Neural progenitor cell (in vitro differentiated cells): Measurements from ENCODE around the gene BRD9. TPM values are rescaled to one million over a fixed set of nuclear protein-coding genes. Genes with fewer than 3 reads are reported as not detected.

Source experiments
- DNase-seq: peaks from one replicate; pipeline ENCODE4 v3.0.0-alpha.2; 2016; ENCODE audit warnings: low spot score
- H2AFZ ChIP-seq: fragments of 200-600 bp; sonication (generic); replicated peaks from 2 replicates; pipeline ENCODE4 v1.6.1; 2016; ENCODE audit warnings: antibody characterized with exemption
- H3F3A ChIP-seq: fragments of 200-600 bp; sonication (generic); 2 replicates; pipeline ENCODE4 v1.6.1; 2016; ENCODE audit warnings: antibody characterized with exemption, low read depth
- H3K27ac ChIP-seq: fragments of 200-600 bp; sonication (generic); 2 replicates; pipeline ENCODE4 v1.5.1; 2016; ENCODE audit warnings: mild to moderate bottlenecking
- H3K27me3 ChIP-seq: fragments of 200-600 bp; sonication (generic); 2 replicates; pipeline ENCODE4 v1.6.1; 2016; ENCODE audit warnings: mild to moderate bottlenecking, moderate library complexity
- H3K36me3 ChIP-seq: fragments of 200-600 bp; sonication (generic); 2 replicates; pipeline ENCODE4 v1.5.1; 2016
- H3K4me1 ChIP-seq: fragments of 200-600 bp; sonication (generic); 2 replicates; pipeline ENCODE4 v1.6.1; 2016; ENCODE audit warnings: mixed run types
- H3K4me2 ChIP-seq: fragments of 200-600 bp; sonication (generic); 2 replicates; pipeline ENCODE4 v1.6.1; 2016
- H3K4me3 ChIP-seq: fragments of 200-600 bp; sonication (generic); 2 replicates; pipeline ENCODE4 v1.5.1; 2016
- H3K79me2 ChIP-seq: fragments of 200-600 bp; sonication (generic); 2 replicates; pipeline ENCODE4 v1.6.1; 2016; ENCODE audit warnings: low read depth
- H3K9ac ChIP-seq: fragments of 200-600 bp; sonication (generic); 2 replicates; pipeline ENCODE4 v1.6.1; 2016
- H3K9me3 ChIP-seq: fragments of 200-600 bp; sonication (generic); 2 replicates; pipeline ENCODE4 v1.5.1; 2016; ENCODE audit warnings: low read depth
- H4K20me1 ChIP-seq: fragments of 200-600 bp; sonication (generic); 2 replicates; pipeline ENCODE4 v1.6.1; 2016; ENCODE audit warnings: low read depth
- H3K27ac Mint-ChIP-seq: 3 replicates; pipeline ENCODE4 v1.8.0; 2021; ENCODE audit warnings: mixed read lengths
- H3K27me3 Mint-ChIP-seq: 2 replicates; pipeline ENCODE4 v1.8.0; 2022; ENCODE audit warnings: low read depth, mild to moderate bottlenecking, inconsistent platforms, moderate library complexity, mixed read lengths; ENCODE audit not compliant: insufficient read depth
- H3K36me3 Mint-ChIP-seq: 3 replicates; pipeline ENCODE4 v1.8.0; 2021; ENCODE audit warnings: mixed read lengths
- H3K4me1 Mint-ChIP-seq: 3 replicates; pipeline ENCODE4 v1.8.0; 2021; ENCODE audit warnings: mixed read lengths
- H3K4me3 Mint-ChIP-seq: 3 replicates; pipeline ENCODE4 v1.8.0; 2021; ENCODE audit warnings: mild to moderate bottlenecking, moderate library complexity, mixed read lengths
- H3K9me3 Mint-ChIP-seq: 3 replicates; pipeline ENCODE4 v1.8.0; 2020; ENCODE audit warnings: mixed read lengths
- EZH2 ChIP-seq: fragments of 200-600 bp; sonication (generic); IDR thresholded peaks from 2 replicates; pipeline ENCODE4 v1.6.1; 2017; ENCODE audit warnings: antibody characterized with exemption, mild to moderate bottlenecking, moderate library complexity
- EZH2phosphoT487 ChIP-seq: fragments of 200-600 bp; sonication (generic); IDR thresholded peaks from 2 replicates; pipeline ENCODE4 v1.6.1; 2017; ENCODE audit warnings: antibody characterized with exemption
- total RNA-seq: library from RNA; depleted of rRNA; stranded (reverse); fragments of >200 nt; gene quantifications from 2 replicates; pipeline ENCODE4 v1.2.3, GENCODE V29; 2015; ENCODE audit warnings: low replicate concordance
- TF ChIP-seq, protein P1 (sequence below): fragments of 200-600 bp; sonication (generic); IDR thresholded peaks from 2 replicates; pipeline ENCODE4 v1.5.1; 2017; ENCODE audit warnings: antibody characterized with exemption, mild to moderate bottlenecking

Gene BRD9
- total RNA-seq, 1 donor from 2014 or later = 37.5 TPM

DNA sequence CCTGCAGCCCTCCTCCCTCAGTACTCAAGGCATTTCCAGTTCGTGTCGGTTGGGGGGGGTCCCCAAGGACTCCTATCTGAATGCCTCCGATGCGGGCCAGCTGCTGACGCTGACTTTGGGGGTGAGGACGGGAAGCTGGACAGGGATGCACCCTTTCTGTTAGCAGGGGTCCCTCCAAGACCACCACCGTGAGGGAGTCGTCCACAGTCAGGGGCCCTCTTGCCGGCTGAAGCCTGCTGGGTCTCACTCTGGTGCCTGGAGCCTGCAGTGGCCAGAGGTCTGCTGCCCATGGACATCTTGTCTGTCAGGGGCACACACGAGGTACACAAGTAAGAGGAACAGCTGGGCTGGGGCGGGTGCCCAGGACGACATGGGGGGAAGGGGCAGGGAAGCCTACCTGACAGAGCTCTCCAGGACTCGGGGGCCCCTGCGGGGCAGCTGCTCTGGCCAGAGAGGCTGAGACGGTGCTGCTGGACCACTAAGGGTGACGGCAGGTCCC, 32.8 kb downstream of the BRD9 start:
- Histone ChIP-seq H3K36me3 (no peaks in the 10 kb centered on the region), H3F3A (no peaks in the 10 kb centered on the region), H4K20me1 (no peaks in the 10 kb centered on the region), H3K27me3 (no peaks in the 10 kb centered on the region), H3K9me3 (no peaks in the 10 kb centered on the region), H3K4me3 (no peak overlapping the region), H3K27ac (no peak overlapping the region), H3K9ac (no peak overlapping the region), H2AFZ (no peak overlapping the region), H3K79me2 (no peaks in the 10 kb centered on the region), H3K4me1 (no peaks in the 10 kb centered on the region), H3K4me2 (no peak overlapping the region)
- H3K9me3 Mint-ChIP-seq = no peaks in the 10 kb centered on the region
- no peak overlapping the region for H3K4me3 Mint-ChIP-seq
- H3K36me3 Mint-ChIP-seq = peaks cover 11% of the 10 kb centered on the region
- TF ChIP-seq, protein P1, sequence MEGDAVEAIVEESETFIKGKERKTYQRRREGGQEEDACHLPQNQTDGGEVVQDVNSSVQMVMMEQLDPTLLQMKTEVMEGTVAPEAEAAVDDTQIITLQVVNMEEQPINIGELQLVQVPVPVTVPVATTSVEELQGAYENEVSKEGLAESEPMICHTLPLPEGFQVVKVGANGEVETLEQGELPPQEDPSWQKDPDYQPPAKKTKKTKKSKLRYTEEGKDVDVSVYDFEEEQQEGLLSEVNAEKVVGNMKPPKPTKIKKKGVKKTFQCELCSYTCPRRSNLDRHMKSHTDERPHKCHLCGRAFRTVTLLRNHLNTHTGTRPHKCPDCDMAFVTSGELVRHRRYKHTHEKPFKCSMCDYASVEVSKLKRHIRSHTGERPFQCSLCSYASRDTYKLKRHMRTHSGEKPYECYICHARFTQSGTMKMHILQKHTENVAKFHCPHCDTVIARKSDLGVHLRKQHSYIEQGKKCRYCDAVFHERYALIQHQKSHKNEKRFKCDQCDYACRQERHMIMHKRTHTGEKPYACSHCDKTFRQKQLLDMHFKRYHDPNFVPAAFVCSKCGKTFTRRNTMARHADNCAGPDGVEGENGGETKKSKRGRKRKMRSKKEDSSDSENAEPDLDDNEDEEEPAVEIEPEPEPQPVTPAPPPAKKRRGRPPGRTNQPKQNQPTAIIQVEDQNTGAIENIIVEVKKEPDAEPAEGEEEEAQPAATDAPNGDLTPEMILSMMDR = no peak
- no peak for TF ChIP-seq EZH2phosphoT487
- no peak for TF ChIP-seq EZH2
- peaks cover 10% of the 10 kb centered on the region for H3K27me3 Mint-ChIP-seq
- no peak overlapping the region for H3K27ac Mint-ChIP-seq
- H3K4me1 Mint-ChIP-seq = no peaks in the 10 kb centered on the region
- DNase-seq = no peak

DNA sequence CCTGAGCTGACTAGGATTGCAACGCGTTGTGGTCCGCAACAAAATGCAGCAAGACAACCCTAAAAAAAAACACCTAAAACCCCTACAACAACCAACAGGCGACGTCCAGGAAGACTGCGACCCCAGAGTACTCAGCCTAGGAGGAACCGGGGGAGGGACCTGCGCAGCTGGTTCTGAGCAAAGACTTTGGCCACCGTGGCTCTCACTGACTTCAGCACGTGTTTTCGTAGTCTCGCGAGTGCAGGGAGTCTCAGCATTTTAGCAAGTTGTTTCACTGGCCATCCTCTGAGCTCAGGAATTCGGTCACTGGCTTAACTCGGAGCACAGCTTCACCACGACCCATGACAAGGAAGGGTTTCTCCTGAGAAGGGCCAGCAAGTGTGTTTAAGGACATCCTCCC, 33.2 kb downstream of the BRD9 start:
- no peaks in the 10 kb centered on the region for H4K20me1 ChIP-seq
- TF ChIP-seq EZH2 = no peak
- TF ChIP-seq, protein P1 = no peak
- TF ChIP-seq EZH2phosphoT487 = no peak
- H3K9ac ChIP-seq = no peak overlapping the region
- no peak overlapping the region for H2AFZ ChIP-seq
- DNase-seq = no peak
- H3K36me3 Mint-ChIP-seq = peaks cover 11% of the 10 kb centered on the region
- no peaks in the 10 kb centered on the region for H3K27me3 ChIP-seq
- no peak overlapping the region for H3K4me2 ChIP-seq
- H3K9me3 ChIP-seq = no peaks in the 10 kb centered on the region
- H3K4me1 ChIP-seq = no peaks in the 10 kb centered on the region
- no peaks in the 10 kb centered on the region for H3K9me3 Mint-ChIP-seq
- H3K4me1 Mint-ChIP-seq = no peaks in the 10 kb centered on the region
- no peaks in the 10 kb centered on the region for H3K79me2 ChIP-seq
- H3K27ac ChIP-seq = no peak overlapping the region
- H3K4me3 ChIP-seq = no peak overlapping the region
- H3K4me3 Mint-ChIP-seq = no peak overlapping the region
- peaks cover 10% of the 10 kb centered on the region for H3K27me3 Mint-ChIP-seq
- no peak overlapping the region for H3K27ac Mint-ChIP-seq
- H3F3A ChIP-seq = no peaks in the 10 kb centered on the region
- no peaks in the 10 kb centered on the region for H3K36me3 ChIP-seq

DNA sequence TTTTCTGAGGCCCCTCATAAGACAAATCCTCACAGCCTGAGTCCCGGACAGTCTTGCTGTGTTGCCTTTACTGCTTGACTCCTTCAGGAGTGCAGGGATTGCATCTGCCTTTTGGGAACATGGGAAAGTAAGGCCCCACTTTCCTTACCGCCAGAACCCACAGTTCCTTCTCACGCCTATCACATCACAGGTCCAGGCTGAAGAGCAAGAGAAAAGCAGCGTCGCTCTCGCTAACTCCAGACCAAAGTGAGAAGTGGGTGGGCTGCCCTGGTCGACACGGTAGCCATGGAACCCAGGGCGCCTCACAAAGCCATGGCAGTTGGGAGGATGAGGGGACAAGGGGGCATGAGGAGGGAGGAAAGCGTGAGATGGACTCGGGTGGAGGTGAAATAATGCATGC, 33.9 kb downstream of the BRD9 start:
- Histone ChIP-seq H4K20me1 (no peaks in the 10 kb centered on the region), H3K27me3 (no peaks in the 10 kb centered on the region), H3K4me2 (no peak overlapping the region), H3K79me2 (no peaks in the 10 kb centered on the region), H3K36me3 (no peaks in the 10 kb centered on the region), H2AFZ (no peak overlapping the region), H3K4me3 (no peak overlapping the region), H3K27ac (no peak overlapping the region), H3K9ac (no peak overlapping the region), H3K9me3 (no peaks in the 10 kb centered on the region), H3K4me1 (no peaks in the 10 kb centered on the region), H3F3A (no peaks in the 10 kb centered on the region)
- Mint-ChIP-seq H3K27me3 (peaks cover 10% of the 10 kb centered on the region), H3K36me3 (peaks cover 4% of the 10 kb centered on the region), H3K4me3 (no peak overlapping the region), H3K27ac (peak overlapping the region; percentile 67), H3K9me3 (no peaks in the 10 kb centered on the region), H3K4me1 (no peaks in the 10 kb centered on the region)
- TF ChIP-seq, protein P1 = no peak
- TF ChIP-seq EZH2 (no peak), EZH2phosphoT487 (no peak)
- no peak for DNase-seq
